OCI-LY1 (cell line): ENCODE data around the gene ALAD.

Experiments
- H2AFZ ChIP-seq: fragments of 200-600 bp; sonication (generic), shearing (Covaris generic); 2 replicates; pipeline ENCODE4 v1.6.0; 2014; ENCODE audit warnings: antibody characterized with exemption, mild to moderate bottlenecking, low read length
- H3F3A ChIP-seq: fragments of 200-600 bp; sonication (generic), shearing (Covaris generic); 2 replicates; pipeline ENCODE4 v1.6.0; 2014; ENCODE audit warnings: mild to moderate bottlenecking, antibody characterized with exemption, low read length, moderate library complexity; ENCODE audit not compliant: insufficient read depth
- H3K27ac ChIP-seq: fragments of 200-600 bp; sonication (generic); 2 replicates; pipeline ENCODE4 v1.5.1; 2014; ENCODE audit warnings: low read length, mixed run types, mild to moderate bottlenecking, low read depth; ENCODE audit not compliant: poor library complexity, severe bottlenecking
- H3K27me3 ChIP-seq: fragments of 200-600 bp; sonication (generic); 2 replicates; pipeline ENCODE4 v1.6.0; 2014; ENCODE audit warnings: antibody characterized with exemption, mild to moderate bottlenecking, low read length, moderate library complexity; ENCODE audit not compliant: insufficient read depth
- H3K36me3 ChIP-seq: fragments of 200-600 bp; sonication (generic); 2 replicates; pipeline ENCODE4 v1.6.1; 2014; ENCODE audit warnings: mild to moderate bottlenecking, antibody characterized with exemption, low read length, moderate library complexity, mixed read lengths; ENCODE audit not compliant: insufficient read depth
- H3K4me1 ChIP-seq: fragments of 200-600 bp; sonication (generic); 2 replicates; pipeline ENCODE4 v1.5.1; 2014; ENCODE audit warnings: mild to moderate bottlenecking, low read length, moderate library complexity; ENCODE audit not compliant: insufficient read depth, severe bottlenecking
- H3K4me2 ChIP-seq: fragments of 200-600 bp; sonication (generic), shearing (Covaris generic); 2 replicates; pipeline ENCODE4 v1.6.1; 2014; ENCODE audit warnings: low read length
- H3K4me3 ChIP-seq: fragments of 200-600 bp; sonication (generic); 2 replicates; pipeline ENCODE4 v1.5.1; 2014; ENCODE audit warnings: low read length, low read depth, mild to moderate bottlenecking, mixed read lengths; ENCODE audit not compliant: poor library complexity, severe bottlenecking
- H3K79me2 ChIP-seq: fragments of 200-600 bp; shearing (Covaris generic); 2 replicates; pipeline ENCODE4 v1.6.1; 2016; ENCODE audit warnings: mixed run types, low read length, mixed read lengths; ENCODE audit not compliant: insufficient read depth
- H3K9ac ChIP-seq: fragments of 200-600 bp; sonication (generic), shearing (Covaris generic); 2 replicates; pipeline ENCODE4 v1.6.1; 2014; ENCODE audit warnings: mild to moderate bottlenecking, low read length, mixed read lengths
- H3K9me2 ChIP-seq: fragments of 200-600 bp; sonication (generic), shearing (Covaris generic); 2 replicates; pipeline ENCODE4 v1.6.1; 2014; ENCODE audit warnings: low read depth, mild to moderate bottlenecking, low read length, mixed read lengths
- H3K9me3 ChIP-seq: fragments of 200-600 bp; shearing (Covaris generic); 2 replicates; pipeline ENCODE4 v1.6.1; 2014; ENCODE audit warnings: low read length, mixed read lengths
- H4K20me1 ChIP-seq: fragments of 200-600 bp; sonication (generic), shearing (Covaris generic); 2 replicates; pipeline ENCODE4 v1.6.0; 2016; ENCODE audit warnings: mild to moderate bottlenecking, low read length; ENCODE audit not compliant: insufficient read depth
- CTCF ChIP-seq: fragments of 200-600 bp; sonication (generic), shearing (Covaris generic); IDR thresholded peaks from 2 replicates; pipeline ENCODE4 v1.5.1; 2017; ENCODE audit warnings: mild to moderate bottlenecking, antibody characterized with exemption, low read length, moderate library complexity, mixed read lengths
- EZH2 ChIP-seq: fragments of 200-600 bp; sonication (generic), shearing (Covaris generic); IDR thresholded peaks from 2 replicates; pipeline ENCODE4 v1.8.0; 2017; ENCODE audit warnings: borderline replicate concordance, mixed run types, mild to moderate bottlenecking, antibody characterized with exemption, low read length, moderate library complexity, mixed read lengths

The ALAD gene

DNA sequence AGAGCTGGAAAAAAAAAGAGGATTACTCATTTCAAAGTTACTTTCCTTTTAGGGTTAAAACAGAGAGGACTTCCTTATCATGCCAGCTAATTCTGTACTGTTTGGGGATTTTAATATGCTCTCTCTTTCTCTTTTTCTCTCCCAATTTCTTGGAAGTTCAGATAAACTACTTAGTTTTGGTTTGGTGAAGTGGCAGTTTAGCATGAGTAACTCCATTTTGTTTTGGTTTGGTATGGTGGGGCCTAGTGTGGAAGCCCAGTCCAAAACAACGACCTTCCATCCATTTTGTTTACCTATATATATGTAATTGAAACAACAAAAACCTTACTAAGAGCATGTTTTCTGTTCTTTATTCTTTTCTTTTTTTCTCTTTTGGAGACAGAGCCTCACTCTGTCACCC is 55.4 kb downstream of the ALAD start:
- no peak overlapping the region for H2AFZ ChIP-seq
- peaks cover 49% of the 10 kb centered on the region for H3K4me1 ChIP-seq
- H3K4me3 ChIP-seq, result no peak overlapping the region
- H4K20me1 ChIP-seq, result no peaks in the 10 kb centered on the region
- H3K9ac ChIP-seq, result no peak overlapping the region
- H3K4me2 ChIP-seq, result no peak overlapping the region
- no peaks in the 10 kb centered on the region for H3K36me3 ChIP-seq
- H3K9me2 ChIP-seq, result no peaks in the 10 kb centered on the region
- H3K27ac ChIP-seq, result peak overlapping the region; percentile 28
- H3F3A ChIP-seq, result 0 out of 2 replicates have a peak, but pooled peaks cover 7% of the 10 kb centered on the region
- TF ChIP-seq CTCF, result no peak
- no peak for TF ChIP-seq EZH2
- no peaks in the 10 kb centered on the region for H3K9me3 ChIP-seq
- H3K27me3 ChIP-seq, result no peaks in the 10 kb centered on the region
- H3K79me2 ChIP-seq, result no peaks in the 10 kb centered on the region

GRCh38 chr9:113345190-113345589 is 55.9 kb downstream of the ALAD start:
- Histone ChIP-seq H3K79me2 (no peaks in the 10 kb centered on the region), H3K27ac (peak overlapping the region; percentile 28), H3K36me3 (no peaks in the 10 kb centered on the region), H3K9ac (no peak overlapping the region), H3K4me2 (no peak overlapping the region), H3K9me2 (no peaks in the 10 kb centered on the region), H2AFZ (no peak overlapping the region), H3K4me3 (no peak overlapping the region), H3K4me1 (peaks cover 49% of the 10 kb centered on the region), H3K27me3 (no peaks in the 10 kb centered on the region), H3F3A (0 out of 2 replicates have a peak, but pooled peaks cover 7% of the 10 kb centered on the region), H4K20me1 (no peaks in the 10 kb centered on the region), H3K9me3 (no peaks in the 10 kb centered on the region)
- TF ChIP-seq CTCF, result no peak
- TF ChIP-seq EZH2, result no peak

- Histone ChIP-seq H2AFZ (peak overlapping the region; percentile 60; the same call in 1 of the 2 replicates), H3K9me3 (no peaks in the 10 kb centered on the region), H4K20me1 (no peaks in the 10 kb centered on the region), H3K27me3 (peaks cover 4% of the 10 kb centered on the region; the same call in 1 of the 2 replicates), H3K36me3 (no peaks in the 10 kb centered on the region), H3K4me1 (peaks cover 48% of the 10 kb centered on the region), H3K4me3 (no peak overlapping the region), H3K27ac (peak overlapping the region; percentile 69), H3F3A (0 out of 2 replicates have a peak, but pooled peaks cover 7% of the 10 kb centered on the region), H3K4me2 (peak overlapping the region; percentile 27; the same call in 1 of the 2 replicates), H3K79me2 (no peaks in the 10 kb centered on the region), H3K9me2 (no peaks in the 10 kb centered on the region), H3K9ac (peak overlapping the region; percentile 9; the same call in 1 of the 2 replicates)
- TF ChIP-seq EZH2 (no peak), CTCF (no peak)
Measured at GRCh38 chr9:113343732-113344231, 57.3 kb downstream of the ALAD start.
